H1 (cell line): ENCODE data around the gene SFT2D1. TPM values are rescaled to one million over a fixed set of nuclear protein-coding genes. Genes with fewer than 3 reads are reported as not detected.

Experiments
- GABPA ChIP-seq: IDR thresholded peaks from 2 replicates; pipeline ENCODE4 v1.6.1; 2011; ENCODE audit warnings: mild to moderate bottlenecking, low read length, moderate library complexity, borderline replicate concordance; ENCODE audit not compliant: insufficient read depth
- KDM4A ChIP-seq: IDR thresholded peaks from one replicate; pipeline ENCODE4 v1.7.1; 2012; ENCODE audit warnings: low read depth, mild to moderate bottlenecking, moderate library complexity, low read length, inconsistent platforms; ENCODE audit not compliant: severe bottlenecking
- POLR2A ChIP-seq, 2 experiments: IDR thresholded peaks; 1 replicate in 1 of 2; 2 replicates in 1 of 2; pipeline ENCODE4 v1.6.1; 2011; ENCODE audit warnings: low read depth in 2 of 2, low read length in 2 of 2, mild to moderate bottlenecking in 2 of 2; ENCODE audit errors: control extremely low read depth in 1 of 2
- polyA plus RNA-seq, 7 experiments: library from polyadenylated mRNA; depleted of rRNA in 3 of 7; stranded (reverse) in 5 of 7; unstranded in 2 of 7; fragments of >200 nt in 5 of 7; fragments of 200-250 nt in 2 of 7; gene quantifications; 1 replicate in 5 of 7; 2 replicates in 1 of 7; 4 replicates in 1 of 7; pipeline versions ENCODE4 v1.2.1 to v1.2.3, GENCODE V29; 2011 to 2013; ENCODE audit warnings: missing spikeins in 2 of 7, mixed read lengths in 2 of 7
- total RNA-seq: library from RNA; stranded (reverse); fragmentation: NEBNext Ultra II Directional; extraction: Animal tissue kit (Norgen Biotek cat#: 25700); gene quantifications from 2 replicates; pipeline ENCODE4 v1.2.1, GENCODE V29; 2021

The SFT2D1 gene
- total and polyA plus RNA-seq, 2 of the 8 experiments (the other 6 are each of a cell fraction or from before 2014, with no cell fraction given): 52.3 to 76.1 TPM

DNA sequence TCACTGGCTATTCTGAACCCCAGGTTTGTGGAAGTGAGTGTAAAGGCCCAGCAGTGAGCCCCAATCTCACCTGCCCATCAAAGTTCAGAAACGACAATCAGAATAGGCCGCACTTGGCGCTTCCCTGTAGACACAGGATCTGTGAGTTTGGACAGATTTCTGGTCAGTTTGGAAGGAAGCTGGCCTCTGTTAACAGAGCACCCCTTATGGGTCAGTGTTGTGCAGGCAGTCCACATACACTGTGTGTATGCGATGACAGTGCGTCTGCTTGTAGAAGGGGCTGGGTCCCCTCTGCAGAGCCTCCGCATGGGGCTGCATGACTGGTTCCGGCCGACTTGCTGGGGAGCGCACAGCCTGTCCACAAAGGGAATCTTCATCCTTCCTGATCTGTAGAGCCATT, 43.8 kb upstream of the SFT2D1 start (continued):
- no peak for TF ChIP-seq KDM4A
- no peak for TF ChIP-seq GABPA
- no peak for TF ChIP-seq POLR2A (IDR thresholded peaks at IDR 0.05; ENCODE audit: control extremely low read depth in 1 of 2, low read depth in 2 of 2, low read length in 2 of 2)
